ENCODE measurements around the gene DRD4. TPM values are rescaled to one million over a fixed set of nuclear protein-coding genes. Genes with fewer than 3 reads are reported as not detected.

The DRD4 gene
- polyA plus RNA-seq, 2 of the 4 experiments (the other 2 are of a cell fraction): not detected

- H3K27ac ChIP-seq: no peak overlapping the region
- no peak overlapping the region for H3K4me2 ChIP-seq
- CTCF ChIA-PET: no interaction called here
- H3K4me1 ChIP-seq: peaks cover 13% of the 10 kb centered on the region
- H3K4me3 ChIP-seq: no peak overlapping the region
- WGBS (ENCODE audit: missing lambda C conversion rate): 89% methylated on average over 27 of the region's 28 CpGs
- H3K9me3 ChIP-seq: no peaks in the 10 kb centered on the region
- TF ChIP-seq TP53 (CRISPR knock-in tag; IDR thresholded peaks at IDR 0.05) (no peak), CHD4 (IDR thresholded peaks at IDR 0.05; ENCODE audit: borderline replicate concordance) (no peak), JUN (IDR thresholded peaks at IDR 0.05) (no peak), NR3C1 (IDR thresholded peaks at IDR 0.05) (no peak), CBX2 (IDR thresholded peaks at IDR 0.05; ENCODE audit: borderline replicate concordance, low read depth) (no peak), MYC (IDR thresholded peaks at IDR 0.05; ENCODE audit: borderline replicate concordance, low read length) (no peak), ZC3H11A (IDR thresholded peaks at IDR 0.05) (no peak), ZSCAN20 (CRISPR knock-in tag; IDR thresholded peaks at IDR 0.05) (no peak), ZNF302 (CRISPR knock-in tag; IDR thresholded peaks at IDR 0.05) (no peak), NPAS2 (CRISPR knock-in tag; IDR thresholded peaks at IDR 0.05; ENCODE audit: borderline replicate concordance) (no peak), EHF (CRISPR knock-in tag; IDR thresholded peaks at IDR 0.05) (no peak), NFE2L2 (conservative IDR thresholded peaks at IDR 0.05; ENCODE audit: low read length) (no peak), RCOR1 (IDR thresholded peaks at IDR 0.05; ENCODE audit: low read depth, low read length) (no peak), MAZ (IDR thresholded peaks at IDR 0.05; ENCODE audit: borderline replicate concordance, low read depth, low read length) (no peak)
- TF ChIP-seq, protein P1, sequence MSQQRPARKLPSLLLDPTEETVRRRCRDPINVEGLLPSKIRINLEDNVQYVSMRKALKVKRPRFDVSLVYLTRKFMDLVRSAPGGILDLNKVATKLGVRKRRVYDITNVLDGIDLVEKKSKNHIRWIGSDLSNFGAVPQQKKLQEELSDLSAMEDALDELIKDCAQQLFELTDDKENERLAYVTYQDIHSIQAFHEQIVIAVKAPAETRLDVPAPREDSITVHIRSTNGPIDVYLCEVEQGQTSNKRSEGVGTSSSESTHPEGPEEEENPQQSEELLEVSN (IDR thresholded peaks at IDR 0.05; ENCODE audit: borderline replicate concordance, low read depth): no peak
- DNase-seq (ENCODE audit: low read depth in 1 of 2, low spot score in 1 of 2) (no peak), ATAC-seq (no peak), FAIRE-seq (no peak)
- POLR2A ChIA-PET: no interaction called here
These were observed 28.2 kb upstream of the DRD4 start for GRCh38 chr11:608791-609251.

DNA sequence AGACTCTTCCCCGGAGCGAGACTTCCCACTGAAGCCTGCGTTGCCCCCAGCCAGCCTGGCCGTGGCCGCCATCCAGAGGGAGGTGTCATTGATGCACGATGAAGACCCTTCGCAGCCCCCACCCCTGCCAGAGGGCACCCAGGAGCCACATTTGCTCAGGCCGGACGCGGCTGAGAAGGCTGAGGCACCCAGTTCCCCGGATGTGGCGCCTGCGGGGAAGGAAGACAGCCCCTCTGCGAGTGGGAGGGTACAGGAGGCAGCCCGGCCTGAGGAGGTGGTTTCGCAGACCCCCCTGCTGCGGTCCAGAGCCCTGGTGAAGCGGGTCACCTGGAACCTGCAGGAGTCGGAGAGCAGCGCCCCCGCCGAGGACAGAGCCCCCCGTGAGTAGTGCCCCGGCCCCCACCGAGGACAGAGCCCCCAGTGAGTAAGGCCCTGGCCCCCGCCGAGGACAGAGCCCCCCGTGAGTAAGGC is 27.7 kb upstream of the DRD4 start:
- 78% methylated on average over 6 of the region's 28 CpGs for WGBS (ENCODE audit: missing lambda C conversion rate)
- FAIRE-seq: no peak
- Histone ChIP-seq H3K9me3 (no peaks in the 10 kb centered on the region), H3K4me2 (no peak overlapping the region), H3K4me1 (peaks cover 13% of the 10 kb centered on the region), H3K4me3 (no peak overlapping the region), H3K27ac (no peak overlapping the region)
- no peak for ATAC-seq
- POLR2A ChIA-PET: no interaction called here
- TF ChIP-seq EP300 (IDR thresholded peaks at IDR 0.05) (no peak), ZC3H11A (IDR thresholded peaks at IDR 0.05) (no peak), RFX5 (IDR thresholded peaks at IDR 0.05) (no peak), HEYL (CRISPR knock-in tag; IDR thresholded peaks at IDR 0.05) (no peak)
- CTCF ChIA-PET: interaction anchor here (1.2 kb wide), 1 partner anchor 54 kb away, joined by 4 read pairs; no protein-coding TSS in a partner anchor
- no peak for DNase-seq (ENCODE audit: low read depth in 1 of 2, low spot score in 1 of 2)

DNA sequence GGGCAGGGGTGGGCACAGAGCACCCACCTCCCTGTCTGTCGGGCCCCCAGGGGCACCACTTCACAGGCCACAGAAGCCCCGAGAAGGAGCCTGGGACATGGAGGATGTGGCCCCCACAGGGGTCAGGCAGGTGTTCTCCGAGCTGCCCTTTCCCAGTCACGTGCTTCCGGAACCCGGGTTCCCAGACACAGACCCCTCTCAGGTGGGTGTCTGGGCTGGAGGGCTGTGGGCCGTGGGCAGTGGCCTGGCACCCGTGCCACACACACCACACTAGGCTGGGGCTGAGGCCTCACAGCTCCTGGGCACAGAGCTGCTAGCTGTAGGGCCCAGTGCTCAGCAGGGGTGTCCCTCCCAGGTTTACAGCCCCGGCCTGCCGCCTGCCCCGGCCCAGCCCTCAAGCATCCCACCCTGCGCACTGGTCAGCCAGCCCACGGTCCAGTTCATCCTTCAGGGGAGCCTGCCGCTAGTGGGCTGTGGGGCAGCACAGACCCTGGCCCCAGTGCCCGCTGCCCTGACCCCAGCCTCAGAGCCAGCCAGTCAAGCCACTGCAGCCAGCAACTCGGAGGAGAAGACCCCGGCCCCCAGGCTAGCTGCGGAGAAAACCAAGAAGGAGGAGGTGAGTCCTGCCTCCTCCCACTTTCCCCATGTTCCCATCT is 26.8 kb upstream of the DRD4 start:
- peaks cover 20% of the 10 kb centered on the region for H3K4me1 ChIP-seq
- TF ChIP-seq HOXB5 (CRISPR knock-in tag; IDR thresholded peaks at IDR 0.05) (no peak), KDM1A (IDR thresholded peaks at IDR 0.05; ENCODE audit: low read depth) (no peak), SREBF2 (IDR thresholded peaks at IDR 0.05) (no peak), FOSL2 (IDR thresholded peaks at IDR 0.05) (no peak), FOSL2 (CRISPR knock-in tag; IDR thresholded peaks at IDR 0.05) (no peak), ZSCAN20 (CRISPR knock-in tag; IDR thresholded peaks at IDR 0.05) (no peak), HOXA7 (CRISPR knock-in tag; IDR thresholded peaks at IDR 0.05) (no peak), GATA3 (IDR thresholded peaks at IDR 0.05; ENCODE audit: borderline replicate concordance) (no peak), ZNF302 (CRISPR knock-in tag; IDR thresholded peaks at IDR 0.05) (no peak), EHMT2 (IDR thresholded peaks at IDR 0.05; ENCODE audit: low read depth) (no peak)
- TF ChIP-seq, protein P2, sequence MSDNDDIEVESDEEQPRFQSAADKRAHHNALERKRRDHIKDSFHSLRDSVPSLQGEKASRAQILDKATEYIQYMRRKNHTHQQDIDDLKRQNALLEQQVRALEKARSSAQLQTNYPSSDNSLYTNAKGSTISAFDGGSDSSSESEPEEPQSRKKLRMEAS (IDR thresholded peaks at IDR 0.05): no peak
- TF ChIP-seq, protein P3, sequence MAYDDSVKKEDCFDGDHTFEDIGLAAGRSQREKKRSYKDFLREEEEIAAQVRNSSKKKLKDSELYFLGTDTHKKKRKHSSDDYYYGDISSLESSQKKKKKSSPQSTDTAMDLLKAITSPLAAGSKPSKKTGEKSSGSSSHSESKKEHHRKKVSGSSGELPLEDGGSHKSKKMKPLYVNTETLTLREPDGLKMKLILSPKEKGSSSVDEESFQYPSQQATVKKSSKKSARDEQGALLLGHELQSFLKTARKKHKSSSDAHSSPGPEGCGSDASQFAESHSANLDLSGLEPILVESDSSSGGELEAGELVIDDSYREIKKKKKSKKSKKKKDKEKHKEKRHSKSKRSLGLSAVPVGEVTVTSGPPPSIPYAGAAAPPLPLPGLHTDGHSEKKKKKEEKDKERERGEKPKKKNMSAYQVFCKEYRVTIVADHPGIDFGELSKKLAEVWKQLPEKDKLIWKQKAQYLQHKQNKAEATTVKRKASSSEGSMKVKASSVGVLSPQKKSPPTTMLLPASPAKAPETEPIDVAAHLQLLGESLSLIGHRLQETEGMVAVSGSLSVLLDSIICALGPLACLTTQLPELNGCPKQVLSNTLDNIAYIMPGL (CRISPR knock-in tag; IDR thresholded peaks at IDR 0.05; ENCODE audit: borderline replicate concordance): no peak
- TF ChIP-seq, protein P4, sequence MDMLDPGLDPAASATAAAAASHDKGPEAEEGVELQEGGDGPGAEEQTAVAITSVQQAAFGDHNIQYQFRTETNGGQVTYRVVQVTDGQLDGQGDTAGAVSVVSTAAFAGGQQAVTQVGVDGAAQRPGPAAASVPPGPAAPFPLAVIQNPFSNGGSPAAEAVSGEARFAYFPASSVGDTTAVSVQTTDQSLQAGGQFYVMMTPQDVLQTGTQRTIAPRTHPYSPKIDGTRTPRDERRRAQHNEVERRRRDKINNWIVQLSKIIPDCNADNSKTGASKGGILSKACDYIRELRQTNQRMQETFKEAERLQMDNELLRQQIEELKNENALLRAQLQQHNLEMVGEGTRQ (IDR thresholded peaks at IDR 0.05): no peak
- TF ChIP-seq, protein P1 (IDR thresholded peaks at IDR 0.05; ENCODE audit: borderline replicate concordance, low read depth): no peak
- ATAC-seq: no peak
- no peaks in the 10 kb centered on the region for H3K9me3 ChIP-seq
- ChIA-PET CTCF (interaction anchor here (0.7 to 2.7 kb wide), 5 partner anchors 9 to 155 kb away, joined by 3 to 8 read pairs (median 3); no protein-coding TSS in a partner anchor), POLR2A (no interaction called here)
- H3K27ac ChIP-seq: no peak overlapping the region
- no peak overlapping the region for H3K4me3 ChIP-seq
- H3K4me2 ChIP-seq: no peak overlapping the region
- no peak for DNase-seq (ENCODE audit: low read depth in 1 of 2, low spot score in 1 of 2)
- WGBS (ENCODE audit: missing lambda C conversion rate): 92% methylated on average over 12 of the region's 18 CpGs
- FAIRE-seq: no peak

All from A549 (cell line).